BLaER1 treated with 17β-estradiol and CSF1 and Interleukin-3, amounts not matched to agents 10 nM and 100 nM (cell line): Measurements from ENCODE around the gene COBL.
A peak's percentile ranks its signal among the peaks of the same experiment; 100 is the strongest.

Experiments
- H3K27ac ChIP-seq, 11 experiments: shearing (Covaris generic); formaldehyde crosslinking; 2 replicates each; pipeline ENCODE4 v1.8.1; 2022
- H3K27me3 ChIP-seq, 11 experiments: shearing (Covaris generic); formaldehyde crosslinking; 2 replicates each; pipeline ENCODE4 v1.8.1; 2022
- H3K36me3 ChIP-seq, 11 experiments: shearing (Covaris generic); formaldehyde crosslinking; 2 replicates each; pipeline ENCODE4 v1.8.1; 2022
- H3K4me1 ChIP-seq, 10 experiments: shearing (Covaris generic); formaldehyde crosslinking; 2 replicates each; pipeline ENCODE4 v1.8.1; 2022
- H3K4me2 ChIP-seq, 11 experiments: shearing (Covaris generic); formaldehyde crosslinking; 2 replicates each; pipeline ENCODE4 v1.8.1; 2022
- H3K4me3 ChIP-seq, 10 experiments: shearing (Covaris generic); formaldehyde crosslinking; 2 replicates each; pipeline ENCODE4 v1.8.1; 2022
- H3K9ac ChIP-seq, 11 experiments: shearing (Covaris generic); formaldehyde crosslinking; 2 replicates each; pipeline ENCODE4 v1.8.1; 2022
- H3K9me3 ChIP-seq, 11 experiments: shearing (Covaris generic); formaldehyde crosslinking; replicated peaks in 1 of 11; 2 replicates each; pipeline ENCODE4 v1.8.1; 2022
- H4K20me1 ChIP-seq, 11 experiments: shearing (Covaris generic); formaldehyde crosslinking; 2 replicates each; pipeline ENCODE4 v1.8.1; 2022
- Cebpa-rat ChIP-seq, 11 experiments: shearing (Covaris generic); IDR thresholded peaks; 2 replicates each; pipeline ENCODE4 v1.8.1; 2022

COBL gene, protein sequence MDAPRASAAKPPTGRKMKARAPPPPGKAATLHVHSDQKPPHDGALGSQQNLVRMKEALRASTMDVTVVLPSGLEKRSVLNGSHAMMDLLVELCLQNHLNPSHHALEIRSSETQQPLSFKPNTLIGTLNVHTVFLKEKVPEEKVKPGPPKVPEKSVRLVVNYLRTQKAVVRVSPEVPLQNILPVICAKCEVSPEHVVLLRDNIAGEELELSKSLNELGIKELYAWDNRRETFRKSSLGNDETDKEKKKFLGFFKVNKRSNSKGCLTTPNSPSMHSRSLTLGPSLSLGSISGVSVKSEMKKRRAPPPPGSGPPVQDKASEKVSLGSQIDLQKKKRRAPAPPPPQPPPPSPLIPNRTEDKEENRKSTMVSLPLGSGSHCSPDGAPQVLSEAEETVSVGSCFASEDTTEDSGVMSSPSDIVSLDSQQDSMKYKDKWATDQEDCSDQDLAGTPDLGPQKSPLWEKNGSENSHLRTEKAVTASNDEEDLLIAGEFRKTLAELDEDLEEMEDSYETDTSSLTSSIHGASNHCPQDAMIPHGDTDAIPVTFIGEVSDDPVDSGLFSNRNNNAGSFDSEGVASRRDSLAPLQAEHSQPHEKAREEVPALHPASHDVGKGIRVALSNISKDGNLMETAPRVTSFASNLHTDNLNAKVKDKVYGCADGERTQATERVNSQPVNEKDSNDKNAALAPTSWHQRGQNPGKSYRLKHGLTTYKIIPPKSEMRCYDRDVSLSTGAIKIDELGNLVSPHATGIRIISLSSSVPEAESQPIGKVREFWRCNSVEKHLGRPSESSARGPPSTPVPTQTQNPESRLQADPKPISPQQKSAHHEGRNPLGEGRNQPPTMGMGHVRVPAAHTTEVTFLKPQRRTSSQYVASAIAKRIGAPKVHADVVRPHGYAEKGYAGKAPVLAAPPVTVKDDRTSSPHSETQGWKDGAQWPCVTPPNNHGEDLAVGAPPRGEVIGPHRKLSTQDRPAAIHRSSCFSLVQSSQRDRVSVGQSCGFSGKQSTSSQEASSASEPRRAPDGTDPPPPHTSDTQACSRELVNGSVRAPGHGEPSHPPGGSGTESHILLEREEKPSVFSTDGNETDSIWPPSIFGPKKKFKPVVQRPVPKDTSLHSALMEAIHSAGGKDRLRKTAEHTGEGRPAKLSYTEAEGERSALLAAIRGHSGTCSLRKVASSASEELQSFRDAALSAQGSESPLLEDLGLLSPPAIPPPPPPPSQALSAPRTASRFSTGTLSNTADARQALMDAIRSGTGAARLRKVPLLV

GRCh38 chr7:51316666-51317581, at the start of gene COBL:
Gene COBL (minus strand): TSS chr7:51316809. CDS start chr7:51316633, 176 bp downstream.
- H4K20me1 ChIP-seq, result peaks cover 0 to 26% (median 13%) of the 10 kb centered on the region in 11 experiments; a peak in 16 of 22 replicates
- no peak for TF ChIP-seq Cebpa-rat (IDR thresholded peaks at IDR 0.05)
- peaks cover 7 to 14% (median 11%) of the 10 kb centered on the region in 10 experiments for H3K4me1 ChIP-seq
- peaks cover 0 to 11% (median 0%) of the 10 kb centered on the region in 11 experiments; a peak in 3 of 22 replicates for H3K9me3 ChIP-seq
- H3K4me3 ChIP-seq, result peak within 1 kb of the TSS; percentile 51 to 71 (median 60)
- H3K9ac ChIP-seq, result peak within 1 kb of the TSS in 6 of 11 experiments; percentile 8 to 48 (median 36); a peak in 4 of 22 replicates
- H3K36me3 ChIP-seq, result no peaks in the 10 kb centered on the region
- H3K27me3 ChIP-seq, result peaks cover 60 to 76% (median 71%) of the 10 kb centered on the region in 11 experiments
- no peak within 1 kb of the TSS for H3K27ac ChIP-seq
- H3K4me2 ChIP-seq, result peak within 1 kb of the TSS; percentile 87 to 97 (median 94)

DNA sequence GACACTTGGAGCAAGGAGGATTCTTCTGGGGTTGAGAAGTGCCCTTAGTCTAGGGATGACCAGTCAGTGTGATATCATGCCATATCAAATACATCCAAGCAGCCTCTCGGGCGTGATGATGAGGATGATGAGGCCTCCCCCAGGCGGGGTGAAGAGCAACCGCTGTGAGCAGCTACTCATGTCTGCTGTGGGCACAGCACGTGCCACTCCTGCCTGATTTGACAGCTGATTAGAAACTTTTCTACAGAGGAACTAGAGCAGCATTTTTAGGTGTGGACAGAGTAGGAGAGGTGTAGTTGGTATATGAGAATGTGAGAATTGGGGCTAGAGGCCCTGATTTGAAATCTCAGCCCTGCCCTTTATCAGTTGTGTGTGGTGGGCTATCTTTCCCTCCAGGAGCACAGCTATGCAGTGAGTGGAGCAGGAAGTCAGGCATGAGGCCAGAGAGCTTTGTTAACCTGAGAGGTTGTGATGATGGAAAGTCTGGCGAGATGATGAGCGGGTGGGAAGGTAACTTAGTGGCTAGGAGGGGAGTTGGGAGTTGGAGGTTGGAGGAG, 49.6 kb upstream of the COBL start:
- Histone ChIP-seq H3K27ac (no peak overlapping the region), H3K4me3 (no peak overlapping the region), H3K4me1 (no peaks in the 10 kb centered on the region), H3K27me3 (no peaks in the 10 kb centered on the region), H4K20me1 (no peaks in the 10 kb centered on the region), H3K4me2 (no peak overlapping the region), H3K36me3 (no peaks in the 10 kb centered on the region), H3K9me3 (no peaks in the 10 kb centered on the region), H3K9ac (0 out of 22 replicates have a peak overlapping the region, but pooled peaks of 1 of the 11 experiments have one; percentile 4)
- no peak for TF ChIP-seq Cebpa-rat (IDR thresholded peaks at IDR 0.05)

- TF ChIP-seq Cebpa-rat (IDR thresholded peaks at IDR 0.05), result no peak
- H3K9ac ChIP-seq, result no peak overlapping the region
- no peaks in the 10 kb centered on the region for H3K27me3 ChIP-seq
- no peaks in the 10 kb centered on the region for H4K20me1 ChIP-seq
- peaks cover 0 to 35% (median 10%) of the 10 kb centered on the region in 10 experiments; a peak in 10 of 20 replicates for H3K4me1 ChIP-seq
- no peak overlapping the region for H3K27ac ChIP-seq
- H3K4me3 ChIP-seq, result no peak overlapping the region
- H3K9me3 ChIP-seq, result peaks cover 5 to 15% (median 9%) of the 10 kb centered on the region in 11 experiments; a peak in 18 of 22 replicates
- H3K36me3 ChIP-seq, result no peaks in the 10 kb centered on the region
- no peak overlapping the region for H3K4me2 ChIP-seq
Measured at GRCh38 chr7:51357821-51358220, 41.2 kb upstream of the COBL start.

DNA sequence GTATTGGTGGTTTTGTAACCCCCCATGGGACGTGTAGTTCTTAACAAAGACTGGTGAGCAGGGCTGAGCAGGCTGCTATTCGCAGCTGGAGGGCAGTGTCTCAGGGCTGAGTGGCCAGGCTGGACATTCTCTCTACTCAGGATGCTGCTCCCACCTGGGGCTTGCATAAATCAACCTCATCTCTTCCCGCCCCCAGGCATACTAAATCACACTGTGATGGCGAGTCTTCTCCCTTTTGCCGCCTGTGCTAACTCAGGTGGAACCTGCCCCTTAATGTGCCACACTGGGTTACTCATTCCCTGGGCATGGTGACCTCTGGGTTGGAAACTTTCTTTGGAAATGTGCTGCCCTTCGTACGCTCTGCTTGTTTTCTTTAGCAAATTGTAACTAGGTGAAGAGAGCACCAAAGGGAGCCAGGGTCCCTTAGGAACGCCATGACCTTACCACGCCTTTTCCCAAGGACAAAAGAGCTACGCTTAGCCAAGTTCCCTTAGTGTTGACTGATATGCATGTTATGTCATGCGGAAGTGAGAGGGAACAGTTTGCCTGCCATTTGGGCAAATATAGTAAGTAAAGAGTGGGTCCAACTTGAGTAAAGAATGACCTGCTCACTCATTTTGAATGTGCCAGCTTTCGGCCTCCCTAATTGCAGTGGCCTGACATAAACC, 40.4 kb upstream of the COBL start:
- H3K4me2 ChIP-seq, result peak overlapping the region in 5 of 11 experiments; percentile 3 to 58 (median 4); a peak in 5 of 22 replicates
- H3K36me3 ChIP-seq, result no peaks in the 10 kb centered on the region

DNA sequence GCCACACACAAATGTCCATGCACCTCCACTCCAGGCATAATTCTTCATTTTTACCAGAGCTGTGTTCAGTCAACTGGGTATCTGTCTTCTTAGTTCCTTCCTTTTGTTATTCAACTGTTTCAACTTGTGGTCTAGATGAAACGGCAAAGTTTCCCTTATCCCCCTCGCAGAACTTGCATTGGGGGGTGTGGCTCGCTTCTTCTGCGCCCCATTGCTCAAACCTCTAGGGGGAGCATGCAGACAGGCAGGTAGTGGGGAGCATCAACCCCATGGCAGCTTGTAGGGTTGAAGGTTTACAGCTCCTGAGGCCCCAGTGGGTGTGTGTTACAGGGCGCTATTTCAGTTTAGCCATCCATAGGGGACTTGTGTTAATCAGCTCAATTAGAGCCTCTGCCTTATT, 38.3 kb upstream of the COBL start:
- H3K27me3 ChIP-seq, result no peaks in the 10 kb centered on the region
- no peaks in the 10 kb centered on the region for H3K36me3 ChIP-seq
- H3K4me1 ChIP-seq, result peaks cover 0 to 35% (median 10%) of the 10 kb centered on the region in 10 experiments; a peak in 10 of 20 replicates
- no peak for TF ChIP-seq Cebpa-rat (IDR thresholded peaks at IDR 0.05)
- H3K27ac ChIP-seq, result no peak overlapping the region
- H3K4me3 ChIP-seq, result no peak overlapping the region
- no peak overlapping the region for H3K9ac ChIP-seq
- H4K20me1 ChIP-seq, result no peaks in the 10 kb centered on the region
- H3K9me3 ChIP-seq, result peaks cover 5 to 15% (median 9%) of the 10 kb centered on the region in 11 experiments; a peak in 18 of 22 replicates
- H3K4me2 ChIP-seq, result peak overlapping the region in 7 of 11 experiments; percentile 18 to 58 (median 40); a peak in 14 of 22 replicates

More for the DNA sequence above, 40.4 kb upstream of the COBL start:
- Histone ChIP-seq H3K9ac (no peak overlapping the region), H3K27ac (no peak overlapping the region), H3K4me1 (peaks cover 0 to 35% (median 10%) of the 10 kb centered on the region in 10 experiments; a peak in 10 of 20 replicates), H3K9me3 (peaks cover 5 to 15% (median 9%) of the 10 kb centered on the region in 11 experiments; a peak in 18 of 22 replicates), H3K4me3 (no peak overlapping the region), H3K27me3 (no peaks in the 10 kb centered on the region), H4K20me1 (no peaks in the 10 kb centered on the region)
- TF ChIP-seq Cebpa-rat (IDR thresholded peaks at IDR 0.05), result no peak

- Histone ChIP-seq H3K9me3 (peaks cover 5 to 15% (median 9%) of the 10 kb centered on the region in 11 experiments; a peak in 18 of 22 replicates), H3K4me2 (peak overlapping the region in 5 of 11 experiments; percentile 38 to 58 (median 43); a peak in 9 of 22 replicates), H4K20me1 (no peaks in the 10 kb centered on the region), H3K9ac (no peak overlapping the region), H3K27ac (no peak overlapping the region), H3K4me3 (no peak overlapping the region), H3K27me3 (no peaks in the 10 kb centered on the region), H3K4me1 (peaks cover 0 to 35% (median 10%) of the 10 kb centered on the region in 10 experiments; a peak in 10 of 20 replicates), H3K36me3 (no peaks in the 10 kb centered on the region)
- TF ChIP-seq Cebpa-rat (IDR thresholded peaks at IDR 0.05), result no peak
Measured at GRCh38 chr7:51354434-51354833, 37.8 kb upstream of the COBL start.
